Cardiac fibroblast (primary cell): Measurements from ENCODE around the gene TMSB4Y.
A peak's percentile ranks its signal among the peaks of the same experiment; 100 is the strongest.

Experiments
- DNase-seq, 2 donors: peaks; one replicate each; pipeline versions ENCODE4 v3.0.0 to v3.0.0-alpha.2; 2010; ENCODE audit warnings: low read depth in 2 of 2
- H3K4me3 ChIP-seq, 2 donors: replicated peaks in 1 of 2; 1 replicate in 1 of 2; 2 replicates in 1 of 2; pipeline ENCODE4 v1.5.1; 2011; ENCODE audit warnings: low read depth in 2 of 2, low read length in 2 of 2, mild to moderate bottlenecking in 2 of 2, moderate library complexity in 1 of 2
- TF ChIP-seq, protein P1 (sequence below): IDR thresholded peaks from one replicate; pipeline ENCODE4 v1.5.1; 2011; ENCODE audit warnings: low read depth, mild to moderate bottlenecking, low read length, inconsistent platforms

TMSB4Y gene

DNA sequence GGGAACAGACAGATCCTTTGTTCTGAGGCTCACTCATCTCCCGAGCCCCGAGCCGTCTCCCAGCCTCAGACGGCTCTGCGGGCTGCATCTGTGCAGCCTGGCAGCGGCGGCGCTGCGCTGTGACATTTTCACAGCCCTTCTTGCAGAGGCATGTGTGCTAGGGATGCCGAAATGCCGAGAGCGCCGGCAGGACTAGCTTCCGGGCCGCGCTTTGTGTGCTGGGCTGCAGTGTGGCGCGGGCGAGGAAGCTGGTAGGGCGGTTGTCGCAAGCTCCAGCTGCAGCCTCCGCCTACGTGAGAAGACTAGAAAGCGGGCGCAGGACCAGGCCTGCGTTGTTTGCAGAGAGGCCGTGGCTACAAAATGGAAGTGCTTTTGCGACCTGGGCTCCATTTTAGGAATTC is at the start of gene TMSB4Y:
TMSB4Y (plus strand) TSS at position 332 of the 401 bp plus-strand sequence.
- TF ChIP-seq, protein P1, sequence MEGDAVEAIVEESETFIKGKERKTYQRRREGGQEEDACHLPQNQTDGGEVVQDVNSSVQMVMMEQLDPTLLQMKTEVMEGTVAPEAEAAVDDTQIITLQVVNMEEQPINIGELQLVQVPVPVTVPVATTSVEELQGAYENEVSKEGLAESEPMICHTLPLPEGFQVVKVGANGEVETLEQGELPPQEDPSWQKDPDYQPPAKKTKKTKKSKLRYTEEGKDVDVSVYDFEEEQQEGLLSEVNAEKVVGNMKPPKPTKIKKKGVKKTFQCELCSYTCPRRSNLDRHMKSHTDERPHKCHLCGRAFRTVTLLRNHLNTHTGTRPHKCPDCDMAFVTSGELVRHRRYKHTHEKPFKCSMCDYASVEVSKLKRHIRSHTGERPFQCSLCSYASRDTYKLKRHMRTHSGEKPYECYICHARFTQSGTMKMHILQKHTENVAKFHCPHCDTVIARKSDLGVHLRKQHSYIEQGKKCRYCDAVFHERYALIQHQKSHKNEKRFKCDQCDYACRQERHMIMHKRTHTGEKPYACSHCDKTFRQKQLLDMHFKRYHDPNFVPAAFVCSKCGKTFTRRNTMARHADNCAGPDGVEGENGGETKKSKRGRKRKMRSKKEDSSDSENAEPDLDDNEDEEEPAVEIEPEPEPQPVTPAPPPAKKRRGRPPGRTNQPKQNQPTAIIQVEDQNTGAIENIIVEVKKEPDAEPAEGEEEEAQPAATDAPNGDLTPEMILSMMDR: no peak
- DNase-seq: peak; percentile 49 to 78
- H3K4me3 ChIP-seq: peak within 1 kb of the TSS; percentile 48

DNA sequence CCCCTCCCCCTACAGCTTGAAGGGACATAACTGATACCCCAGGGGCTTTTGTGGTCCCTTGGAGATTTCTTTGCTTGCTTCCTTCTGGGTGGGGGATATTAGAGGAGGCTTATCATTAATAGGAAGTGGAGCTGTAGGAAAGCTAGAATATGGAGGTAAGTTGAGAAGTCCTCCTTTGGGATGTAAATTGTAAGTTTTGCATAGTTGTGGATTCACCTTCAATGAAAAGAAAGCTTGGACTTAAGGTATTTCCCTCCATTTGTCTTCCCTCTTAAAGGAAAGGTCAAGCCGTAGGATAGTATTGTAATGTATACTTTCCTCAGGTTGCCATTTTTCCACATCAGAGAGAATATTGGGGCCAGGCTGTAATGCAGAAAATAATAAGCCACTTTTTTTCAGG is 39.5 kb upstream of the TMSB4Y start:
- no peak overlapping the region for H3K4me3 ChIP-seq
- DNase-seq: no peak
- TF ChIP-seq, protein P1: no peak

DNA sequence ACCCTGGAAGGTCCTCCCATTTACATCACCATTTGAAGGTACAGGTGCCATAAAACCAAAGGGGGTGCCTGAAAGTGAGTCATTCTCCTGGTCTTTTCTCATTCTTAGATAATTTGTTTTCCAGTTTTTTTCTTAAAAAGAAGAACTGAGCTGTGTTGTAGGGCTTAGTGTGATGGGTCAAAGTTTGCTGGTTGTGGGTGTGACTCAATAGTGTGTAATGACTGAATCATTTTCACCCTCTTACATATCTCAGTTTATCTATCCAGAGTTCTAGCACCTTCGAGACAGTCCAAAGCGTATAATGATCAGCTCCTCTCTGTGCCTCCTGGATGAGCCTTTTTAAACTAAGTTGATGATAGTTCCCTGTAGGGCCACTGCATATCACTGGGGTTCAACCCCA is 32.6 kb upstream of the TMSB4Y start:
- H3K4me3 ChIP-seq: no peak overlapping the region
- TF ChIP-seq, protein P1: no peak
- no peak for DNase-seq

DNA sequence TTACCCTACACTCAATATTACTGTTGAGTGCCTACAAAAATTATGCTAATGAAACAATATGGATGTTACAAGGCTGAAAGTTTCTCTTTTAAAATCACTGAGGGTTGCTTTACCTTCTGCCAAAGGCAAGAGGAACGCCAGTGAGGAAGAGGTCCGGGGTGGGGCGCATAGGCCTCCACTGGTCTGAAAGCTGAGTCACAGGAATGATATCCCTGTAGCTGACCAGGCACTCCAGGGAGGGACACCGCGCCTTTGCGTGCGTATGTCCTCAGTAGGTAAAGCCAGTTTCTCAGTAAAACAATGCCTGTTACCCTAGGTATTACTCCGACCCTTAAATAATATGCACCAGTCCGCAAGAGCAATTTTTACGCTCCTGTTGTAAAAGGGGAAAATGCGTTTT is 1.4 kb upstream of the TMSB4Y start:
- no peak for DNase-seq
- TF ChIP-seq, protein P1: no peak
- no peak overlapping the region for H3K4me3 ChIP-seq

DNA sequence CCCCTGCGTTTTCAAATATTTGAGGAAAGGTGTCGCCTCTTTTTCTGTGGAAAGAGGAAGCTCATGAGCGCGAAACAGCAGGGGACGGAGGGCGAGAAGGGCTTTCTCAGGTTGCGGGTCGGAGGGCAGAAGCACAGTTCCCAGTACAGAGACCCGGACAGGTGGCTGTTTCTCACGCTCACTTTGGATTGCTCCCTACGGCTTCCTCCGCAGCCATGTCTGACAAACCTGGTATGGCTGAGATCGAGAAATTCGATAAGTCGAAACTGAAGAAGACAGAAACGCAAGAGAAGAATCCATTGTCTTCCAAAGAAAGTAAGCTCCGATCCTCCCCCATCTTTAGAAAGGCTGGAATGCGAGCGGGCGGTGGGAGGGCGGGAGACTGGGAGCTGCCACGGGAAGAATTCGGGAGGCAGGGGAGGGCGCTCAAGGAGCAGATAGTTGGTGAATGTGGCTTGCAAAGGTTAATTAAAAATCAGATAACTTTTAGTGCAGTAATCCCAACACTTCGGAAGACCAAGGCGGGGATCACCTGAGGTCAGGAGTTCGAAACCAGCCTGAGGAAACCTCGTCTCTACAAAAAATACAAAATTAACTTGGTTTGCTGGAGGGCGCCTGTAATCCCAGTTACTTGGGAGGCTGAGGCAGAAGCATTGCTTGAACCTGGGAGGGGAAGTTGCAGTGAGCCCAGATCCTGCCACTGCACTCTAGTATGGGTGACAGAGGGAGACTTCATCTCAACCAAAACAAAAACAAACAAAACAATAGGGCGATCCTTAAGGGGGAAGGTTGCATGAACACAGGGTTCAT is 627 bp downstream of the TMSB4Y start:
- H3K4me3 ChIP-seq: peak overlapping the region; percentile 48
- TF ChIP-seq, protein P1: no peak
- DNase-seq: peak; percentile 0 to 13

DNA sequence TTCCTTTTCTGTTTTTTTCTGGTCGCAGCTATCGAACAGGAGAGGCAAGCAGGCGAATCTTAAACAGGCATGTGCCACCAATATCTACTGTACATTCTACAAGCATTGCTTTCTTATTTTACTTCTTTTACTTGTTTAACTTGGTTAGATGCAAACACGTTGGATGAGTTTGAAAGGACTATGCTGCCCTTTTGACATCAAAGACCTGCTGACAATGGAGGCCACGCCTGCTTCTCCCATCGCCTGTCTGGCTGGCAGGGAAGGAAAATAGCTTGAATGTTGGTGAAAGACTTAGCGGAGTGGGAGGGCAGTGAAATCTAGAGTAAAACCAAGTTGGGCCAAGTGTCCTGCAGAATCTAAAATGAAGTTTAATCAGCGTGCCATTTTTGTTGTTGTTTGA is 1.5 kb downstream of the TMSB4Y start:
- TF ChIP-seq, protein P1: no peak
- no peak for DNase-seq
- H3K4me3 ChIP-seq: no peak overlapping the region
